ENCODE measurements around the gene GLT6D1.

Gene GLT6D1

DNA sequence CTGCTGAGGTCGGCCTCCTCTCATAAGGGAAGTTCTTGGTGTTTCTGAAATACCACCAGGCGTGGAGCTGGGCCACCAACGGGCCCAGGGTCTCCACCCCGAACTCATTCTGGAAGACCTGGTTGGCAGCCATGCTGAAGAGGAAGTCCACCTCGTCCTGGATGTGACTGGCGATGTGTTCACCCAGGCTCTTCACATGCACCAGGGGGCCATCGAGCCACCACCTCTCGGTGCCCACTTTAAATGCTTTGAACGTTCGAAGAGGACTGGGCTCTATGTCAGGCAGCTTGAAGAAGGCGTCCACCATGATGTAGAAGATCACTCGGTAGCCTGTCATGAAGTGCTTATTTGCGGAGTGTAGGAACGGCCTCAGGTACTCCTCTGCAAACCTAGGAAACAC is 15.1 kb downstream of the GLT6D1 start:
- Histone ChIP-seq H3K9me3 (ENCODE audit: control insufficient read depth in 2 of 2, low read length in 2 of 2) (no peaks in the 10 kb centered on the region), H3K27ac (ENCODE audit: low read depth in 2 of 2, low read length in 2 of 2) (no peak overlapping the region), H3K4me1 (ENCODE audit: control insufficient read depth in 2 of 2, insufficient read depth in 2 of 2, low read length in 2 of 2) (no peaks in the 10 kb centered on the region), H3K4me3 (ENCODE audit: low read length in 2 of 2) (no peak overlapping the region), H3K27me3 (ENCODE audit: control insufficient read depth in 2 of 2, insufficient read depth in 2 of 2, low read length in 2 of 2) (peaks cover 0 to 2% of the 10 kb centered on the region in 2 donors), H3K9ac (ENCODE audit: low read depth in 1 of 2, low read length in 2 of 2) (no peak overlapping the region), H3K36me3 (ENCODE audit: control insufficient read depth in 2 of 2, insufficient read depth in 2 of 2, low read length in 2 of 2) (no peaks in the 10 kb centered on the region)

DNA sequence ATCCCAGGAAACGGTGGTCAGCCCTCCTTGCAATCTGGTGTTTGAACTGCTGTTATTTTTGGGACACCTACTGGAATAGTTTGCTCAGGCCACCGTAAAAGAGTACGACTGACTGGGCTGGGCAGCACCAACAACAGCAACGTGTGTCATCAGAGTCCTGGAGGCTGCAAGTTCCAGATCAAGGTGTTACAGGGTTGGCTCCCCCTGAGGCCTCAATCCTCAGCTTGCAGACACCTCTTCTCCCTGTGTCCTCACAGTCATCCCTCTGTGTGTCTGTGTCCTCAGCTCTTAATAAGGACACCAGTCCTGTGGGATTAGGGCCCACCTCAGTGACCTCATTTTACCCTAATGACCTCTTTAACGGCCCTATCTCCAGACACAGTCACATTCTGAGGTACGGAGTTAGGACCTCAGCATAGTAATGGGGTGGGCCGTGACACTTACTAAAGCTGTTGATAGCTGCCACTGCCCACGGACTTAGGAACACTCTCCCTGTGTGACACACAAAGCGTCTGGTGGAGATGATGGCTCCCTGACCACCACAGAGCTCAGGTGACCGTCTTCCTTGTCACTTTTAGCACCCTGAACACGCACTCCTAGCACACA is 16.8 kb downstream of the GLT6D1 start:
- Histone ChIP-seq H3K4me1 (ENCODE audit: control insufficient read depth in 2 of 2, insufficient read depth in 2 of 2, low read length in 2 of 2) (no peaks in the 10 kb centered on the region), H3K36me3 (ENCODE audit: control insufficient read depth in 2 of 2, insufficient read depth in 2 of 2, low read length in 2 of 2) (no peaks in the 10 kb centered on the region), H3K9ac (ENCODE audit: low read depth in 1 of 2, low read length in 2 of 2) (no peak overlapping the region), H3K4me3 (ENCODE audit: low read length in 2 of 2) (no peak overlapping the region), H3K9me3 (ENCODE audit: control insufficient read depth in 2 of 2, low read length in 2 of 2) (no peaks in the 10 kb centered on the region), H3K27me3 (ENCODE audit: control insufficient read depth in 2 of 2, insufficient read depth in 2 of 2, low read length in 2 of 2) (peaks cover 0 to 2% of the 10 kb centered on the region in 2 donors), H3K27ac (ENCODE audit: low read depth in 2 of 2, low read length in 2 of 2) (no peak overlapping the region)

DNA sequence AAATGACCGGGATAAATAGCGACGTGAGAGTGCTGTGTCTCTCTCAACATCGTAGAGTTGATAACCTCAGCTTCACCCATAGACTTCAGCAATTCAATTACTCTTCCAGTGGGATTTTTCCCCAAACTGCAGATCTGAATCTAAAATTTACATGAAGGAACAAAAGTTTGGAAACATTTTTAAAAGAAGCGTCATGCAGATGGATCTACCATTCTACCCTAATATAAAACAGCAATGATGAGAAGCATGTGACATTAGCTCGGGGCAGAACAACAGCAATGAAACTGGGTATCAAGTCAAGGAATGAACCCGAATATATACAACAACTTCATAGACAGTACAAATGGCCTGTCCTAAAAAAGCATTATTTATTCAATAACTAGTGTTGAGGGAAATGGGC is 18.8 kb downstream of the GLT6D1 start:
- no peaks in the 10 kb centered on the region for H3K4me1 ChIP-seq (ENCODE audit: control insufficient read depth in 2 of 2, insufficient read depth in 2 of 2, low read length in 2 of 2)
- no peaks in the 10 kb centered on the region for H3K9me3 ChIP-seq (ENCODE audit: control insufficient read depth in 2 of 2, low read length in 2 of 2)
- H3K9ac ChIP-seq (ENCODE audit: low read depth in 1 of 2, low read length in 2 of 2), result no peak overlapping the region
- H3K27me3 ChIP-seq (ENCODE audit: control insufficient read depth in 2 of 2, insufficient read depth in 2 of 2, low read length in 2 of 2), result peaks cover 0 to 2% of the 10 kb centered on the region in 2 donors
- H3K36me3 ChIP-seq (ENCODE audit: control insufficient read depth in 2 of 2, insufficient read depth in 2 of 2, low read length in 2 of 2), result no peaks in the 10 kb centered on the region
- H3K4me3 ChIP-seq (ENCODE audit: low read length in 2 of 2), result no peak overlapping the region
- H3K27ac ChIP-seq (ENCODE audit: low read depth in 2 of 2, low read length in 2 of 2), result no peak overlapping the region

DNA sequence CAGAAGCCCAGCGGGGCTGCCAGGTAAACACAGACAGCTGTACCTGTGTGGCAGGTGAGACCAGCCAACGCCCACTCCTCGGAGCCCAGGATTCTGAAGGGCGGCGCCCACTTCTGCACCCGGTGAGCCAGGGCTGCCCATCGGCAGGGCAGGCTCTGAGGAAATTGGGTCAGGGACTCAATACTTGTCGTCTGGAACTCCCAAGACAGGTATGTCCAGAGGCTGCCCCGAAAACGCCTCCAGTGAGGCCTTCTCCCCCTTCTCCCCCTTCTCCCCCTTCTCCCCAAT is 19.8 kb downstream of the GLT6D1 start:
- Histone ChIP-seq H3K9me3 (ENCODE audit: control insufficient read depth in 2 of 2, low read length in 2 of 2) (no peaks in the 10 kb centered on the region), H3K36me3 (ENCODE audit: control insufficient read depth in 2 of 2, insufficient read depth in 2 of 2, low read length in 2 of 2) (no peaks in the 10 kb centered on the region), H3K27me3 (ENCODE audit: control insufficient read depth in 2 of 2, insufficient read depth in 2 of 2, low read length in 2 of 2) (peaks cover 0 to 2% of the 10 kb centered on the region in 2 donors), H3K9ac (ENCODE audit: low read depth in 1 of 2, low read length in 2 of 2) (no peak overlapping the region), H3K27ac (ENCODE audit: low read depth in 2 of 2, low read length in 2 of 2) (no peak overlapping the region), H3K4me3 (ENCODE audit: low read length in 2 of 2) (no peak overlapping the region), H3K4me1 (ENCODE audit: control insufficient read depth in 2 of 2, insufficient read depth in 2 of 2, low read length in 2 of 2) (no peaks in the 10 kb centered on the region)

DNA sequence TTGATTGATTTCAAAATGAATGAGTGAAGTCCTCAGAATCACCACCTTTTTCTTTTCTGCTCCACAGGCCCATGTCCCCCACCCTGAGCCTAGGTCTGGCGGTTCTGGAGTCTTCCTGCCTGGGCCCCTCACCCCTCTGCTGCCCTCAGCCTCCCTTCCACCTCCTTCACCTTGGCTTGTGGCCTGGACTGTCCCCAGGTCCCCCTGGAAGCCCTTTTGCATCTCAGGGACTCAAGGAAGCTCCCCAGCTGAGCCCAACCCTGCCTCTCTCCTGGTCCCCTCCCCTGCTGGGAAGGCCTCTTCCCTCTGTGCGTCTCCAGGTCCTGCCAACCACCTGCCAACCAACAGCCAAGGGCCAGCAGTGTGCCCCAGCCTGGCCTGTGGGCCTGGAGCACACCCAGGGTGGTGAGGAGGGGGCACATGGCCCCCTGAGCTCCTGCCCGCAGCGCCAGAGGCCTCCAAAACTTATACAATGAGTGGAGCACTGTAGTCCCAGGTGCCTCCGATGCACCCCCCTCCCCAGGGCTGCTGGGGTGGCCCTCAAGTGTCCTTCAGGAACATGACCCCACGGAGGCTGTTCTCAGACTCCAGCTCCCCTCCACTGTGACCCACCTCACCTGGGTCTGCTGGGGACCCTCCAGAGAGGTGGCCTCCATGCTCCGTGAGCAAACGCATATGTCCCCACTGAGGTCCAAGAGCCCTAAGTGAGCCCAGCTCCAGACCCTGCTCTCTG is 20.3 kb downstream of the GLT6D1 start:
- peaks cover 0 to 2% of the 10 kb centered on the region in 2 donors for H3K27me3 ChIP-seq (ENCODE audit: control insufficient read depth in 2 of 2, insufficient read depth in 2 of 2, low read length in 2 of 2)
- H3K4me3 ChIP-seq (ENCODE audit: low read length in 2 of 2), result no peak overlapping the region
- H3K36me3 ChIP-seq (ENCODE audit: control insufficient read depth in 2 of 2, insufficient read depth in 2 of 2, low read length in 2 of 2), result no peaks in the 10 kb centered on the region
- no peaks in the 10 kb centered on the region for H3K4me1 ChIP-seq (ENCODE audit: control insufficient read depth in 2 of 2, insufficient read depth in 2 of 2, low read length in 2 of 2)
- no peak overlapping the region for H3K27ac ChIP-seq (ENCODE audit: low read depth in 2 of 2, low read length in 2 of 2)
- H3K9me3 ChIP-seq (ENCODE audit: control insufficient read depth in 2 of 2, low read length in 2 of 2), result no peaks in the 10 kb centered on the region
- H3K9ac ChIP-seq (ENCODE audit: low read depth in 1 of 2, low read length in 2 of 2), result no peak overlapping the region

GRCh38 chr9:135617991-135618411 is 21.3 kb downstream of the GLT6D1 start:
- Histone ChIP-seq H3K27me3 (ENCODE audit: control insufficient read depth in 2 of 2, insufficient read depth in 2 of 2, low read length in 2 of 2) (peaks cover 0 to 2% of the 10 kb centered on the region in 2 donors), H3K27ac (ENCODE audit: low read depth in 2 of 2, low read length in 2 of 2) (no peak overlapping the region), H3K9me3 (ENCODE audit: control insufficient read depth in 2 of 2, low read length in 2 of 2) (no peaks in the 10 kb centered on the region), H3K36me3 (ENCODE audit: control insufficient read depth in 2 of 2, insufficient read depth in 2 of 2, low read length in 2 of 2) (no peaks in the 10 kb centered on the region), H3K4me3 (ENCODE audit: low read length in 2 of 2) (no peak overlapping the region), H3K4me1 (ENCODE audit: control insufficient read depth in 2 of 2, insufficient read depth in 2 of 2, low read length in 2 of 2) (no peaks in the 10 kb centered on the region), H3K9ac (ENCODE audit: low read depth in 1 of 2, low read length in 2 of 2) (no peak overlapping the region)

DNA sequence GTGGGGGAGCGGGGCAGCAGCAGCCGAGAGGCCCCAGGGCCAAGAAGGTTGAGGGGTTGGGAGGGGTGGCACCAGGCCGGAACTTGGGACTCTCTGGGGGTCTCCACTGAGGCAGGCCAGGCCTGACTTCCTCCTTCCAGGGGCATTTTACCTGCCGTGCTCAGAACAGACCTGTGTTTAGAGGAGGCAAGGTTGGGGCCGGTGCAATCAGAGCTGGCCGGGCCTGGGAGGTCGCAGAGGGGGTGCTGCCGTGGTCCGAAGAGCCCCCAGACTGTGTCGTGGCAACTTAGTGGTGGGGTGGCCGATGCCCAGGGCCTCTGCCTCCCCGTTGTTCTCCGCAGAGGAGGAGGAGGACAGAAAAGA is 21.8 kb downstream of the GLT6D1 start:
- no peak overlapping the region for H3K4me3 ChIP-seq (ENCODE audit: low read length in 2 of 2)
- no peaks in the 10 kb centered on the region for H3K36me3 ChIP-seq (ENCODE audit: control insufficient read depth in 2 of 2, insufficient read depth in 2 of 2, low read length in 2 of 2)
- no peaks in the 10 kb centered on the region for H3K4me1 ChIP-seq (ENCODE audit: control insufficient read depth in 2 of 2, insufficient read depth in 2 of 2, low read length in 2 of 2)
- H3K9ac ChIP-seq (ENCODE audit: low read depth in 1 of 2, low read length in 2 of 2), result no peak overlapping the region
- peaks cover 0 to 2% of the 10 kb centered on the region in 2 donors for H3K27me3 ChIP-seq (ENCODE audit: control insufficient read depth in 2 of 2, insufficient read depth in 2 of 2, low read length in 2 of 2)
- no peak overlapping the region for H3K27ac ChIP-seq (ENCODE audit: low read depth in 2 of 2, low read length in 2 of 2)
- no peaks in the 10 kb centered on the region for H3K9me3 ChIP-seq (ENCODE audit: control insufficient read depth in 2 of 2, low read length in 2 of 2)

GRCh38 chr9:135616619-135617537 is 22.5 kb downstream of the GLT6D1 start:
- Histone ChIP-seq H3K4me1 (ENCODE audit: control insufficient read depth in 2 of 2, insufficient read depth in 2 of 2, low read length in 2 of 2) (no peaks in the 10 kb centered on the region), H3K4me3 (ENCODE audit: low read length in 2 of 2) (no peak overlapping the region), H3K9me3 (ENCODE audit: control insufficient read depth in 2 of 2, low read length in 2 of 2) (no peaks in the 10 kb centered on the region), H3K36me3 (ENCODE audit: control insufficient read depth in 2 of 2, insufficient read depth in 2 of 2, low read length in 2 of 2) (no peaks in the 10 kb centered on the region), H3K27ac (ENCODE audit: low read depth in 2 of 2, low read length in 2 of 2) (no peak overlapping the region), H3K9ac (ENCODE audit: low read depth in 1 of 2, low read length in 2 of 2) (no peak overlapping the region), H3K27me3 (ENCODE audit: control insufficient read depth in 2 of 2, insufficient read depth in 2 of 2, low read length in 2 of 2) (peaks cover 0 to 2% of the 10 kb centered on the region in 2 donors)

DNA sequence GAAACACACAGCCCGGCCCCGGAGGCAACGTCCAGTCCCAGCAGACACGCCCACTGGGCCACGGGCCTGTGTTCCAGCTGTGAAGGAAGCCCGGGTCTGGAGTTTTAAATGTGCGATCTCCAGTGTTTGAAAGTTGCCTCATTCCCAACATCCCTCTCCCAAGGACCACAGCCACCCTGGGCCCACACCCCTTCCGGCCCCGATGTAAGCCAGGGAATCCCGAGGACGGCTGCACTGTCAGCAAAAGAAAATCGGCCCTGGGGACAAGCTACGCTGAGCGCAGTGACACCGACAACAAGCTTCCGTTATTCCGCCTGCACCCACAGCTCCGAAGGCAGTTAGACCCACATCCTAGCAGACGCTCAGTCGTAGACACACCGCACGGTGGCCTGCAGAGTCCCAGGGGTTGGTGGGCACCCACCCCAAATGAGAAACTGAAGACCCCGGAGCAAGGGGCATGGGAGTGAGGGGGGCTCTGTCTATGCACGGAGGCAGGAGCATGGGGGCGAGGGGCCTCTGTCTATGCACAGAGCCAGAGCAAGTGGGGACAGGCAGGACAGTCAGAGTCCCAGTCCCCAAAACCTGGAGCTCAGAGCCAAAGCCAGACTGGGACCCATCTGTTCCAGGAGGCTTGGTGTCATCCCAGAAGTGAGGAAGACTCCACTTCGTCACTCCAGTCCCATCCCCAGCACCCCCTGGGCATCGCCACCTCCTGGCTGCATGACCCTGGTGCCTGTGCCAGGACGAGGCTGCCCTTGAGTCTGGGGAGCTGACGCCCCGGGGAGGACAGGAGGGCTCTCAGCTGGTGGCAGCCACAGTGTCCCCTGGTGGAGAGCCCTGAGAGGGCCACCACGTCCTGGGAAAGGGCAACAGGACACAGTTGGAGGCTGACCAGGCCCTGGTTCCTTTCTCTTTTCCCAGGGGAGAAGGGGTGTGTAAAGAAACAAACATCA is 23.4 kb downstream of the GLT6D1 start:
- H3K27me3 ChIP-seq (ENCODE audit: control insufficient read depth in 2 of 2, insufficient read depth in 2 of 2, low read length in 2 of 2), result peaks cover 2 to 4% of the 10 kb centered on the region in 2 donors
- H3K4me1 ChIP-seq (ENCODE audit: control insufficient read depth in 2 of 2, insufficient read depth in 2 of 2, low read length in 2 of 2), result no peaks in the 10 kb centered on the region
- H3K9ac ChIP-seq (ENCODE audit: low read depth in 1 of 2, low read length in 2 of 2), result no peak overlapping the region
- no peak overlapping the region for H3K4me3 ChIP-seq (ENCODE audit: low read length in 2 of 2)
- no peak overlapping the region for H3K27ac ChIP-seq (ENCODE audit: low read depth in 2 of 2, low read length in 2 of 2)
- no peaks in the 10 kb centered on the region for H3K36me3 ChIP-seq (ENCODE audit: control insufficient read depth in 2 of 2, insufficient read depth in 2 of 2, low read length in 2 of 2)
- no peaks in the 10 kb centered on the region for H3K9me3 ChIP-seq (ENCODE audit: control insufficient read depth in 2 of 2, low read length in 2 of 2)
